H9 (cell line): ENCODE measurements around the gene KIF26B. TPM values are rescaled to one million over a fixed set of nuclear protein-coding genes. Genes with fewer than 3 reads are reported as not detected.

ENCODE experiments used
- DNase-seq: peaks from one replicate; pipeline ENCODE4 v3.0.0-alpha.2; 2017
- H2AFZ ChIP-seq: one replicate; pipeline ENCODE4 v1.6.1; 2013; ENCODE audit warnings: mild to moderate bottlenecking, low read length, control low read depth, moderate library complexity
- H2AK5ac ChIP-seq: 2 replicates; pipeline ENCODE4 v1.6.1; 2013; ENCODE audit warnings: low read length, control low read depth, mixed read lengths; ENCODE audit not compliant: insufficient read length
- H2BK120ac ChIP-seq: one replicate; pipeline ENCODE4 v1.6.1; 2013; ENCODE audit warnings: low read depth, mild to moderate bottlenecking, low read length, control low read depth, inconsistent platforms; ENCODE audit not compliant: poor library complexity, severe bottlenecking
- H2BK12ac ChIP-seq: 2 replicates; pipeline ENCODE4 v1.6.1; 2013; ENCODE audit warnings: low read length, control low read depth, mixed read lengths, low read depth; ENCODE audit not compliant: insufficient read length
- H2BK15ac ChIP-seq: 2 replicates; pipeline ENCODE4 v1.6.1; 2013; ENCODE audit warnings: low read depth, low read length, control low read depth
- H2BK20ac ChIP-seq: one replicate; pipeline ENCODE4 v1.6.1; 2013; ENCODE audit warnings: low read depth, mild to moderate bottlenecking, low read length, control low read depth, inconsistent platforms; ENCODE audit not compliant: poor library complexity, severe bottlenecking
- H2BK5ac ChIP-seq: 2 replicates; pipeline ENCODE4 v1.6.1; 2013; ENCODE audit warnings: low read length, control low read depth, mixed read lengths; ENCODE audit not compliant: insufficient read length
- H3K14ac ChIP-seq: 2 replicates; pipeline ENCODE4 v1.6.1; 2013; ENCODE audit warnings: low read length, control low read depth; ENCODE audit not compliant: insufficient read depth
- H3K18ac ChIP-seq: 2 replicates; pipeline ENCODE4 v1.6.1; 2013; ENCODE audit warnings: low read depth, mild to moderate bottlenecking, mixed read lengths, low read length, control low read depth; ENCODE audit not compliant: insufficient read length
- H3K23ac ChIP-seq: 2 replicates; pipeline ENCODE4 v1.6.1; 2013; ENCODE audit warnings: low read length, control low read depth, mixed read lengths, low read depth; ENCODE audit not compliant: insufficient read length
- H3K23me2 ChIP-seq: 2 replicates; pipeline ENCODE4 v1.6.1; 2013; ENCODE audit warnings: low read depth, mild to moderate bottlenecking, mixed read lengths, low read length, control low read depth; ENCODE audit not compliant: insufficient read length, poor library complexity, severe bottlenecking
- H3K27ac ChIP-seq: 2 replicates; pipeline ENCODE4 v1.5.1; 2013; ENCODE audit warnings: low read length, control low read depth, mixed read lengths, low read depth; ENCODE audit not compliant: insufficient read length
- H3K27me3 ChIP-seq: 2 replicates; pipeline ENCODE4 v1.6.1; 2013; ENCODE audit warnings: low read length, control low read depth, inconsistent platforms; ENCODE audit not compliant: insufficient read depth
- H3K4ac ChIP-seq: 2 replicates; pipeline ENCODE4 v1.6.1; 2013; ENCODE audit warnings: low read depth, mild to moderate bottlenecking, control low read depth, inconsistent platforms, low read length, moderate library complexity
- H3K4me1 ChIP-seq: 2 replicates; pipeline ENCODE4 v1.6.1; 2013; ENCODE audit warnings: low read length, control low read depth, inconsistent platforms; ENCODE audit not compliant: insufficient read depth
- H3K4me2 ChIP-seq: 2 replicates; pipeline ENCODE4 v1.6.1; 2013; ENCODE audit warnings: low read length, control low read depth, mixed read lengths; ENCODE audit not compliant: insufficient read length, insufficient read depth
- H3K56ac ChIP-seq: 2 replicates; pipeline ENCODE4 v1.6.1; 2013; ENCODE audit warnings: low read depth, mild to moderate bottlenecking, mixed read lengths, low read length, control low read depth; ENCODE audit not compliant: insufficient read length
- H3K79me1 ChIP-seq: 2 replicates; pipeline ENCODE4 v1.6.1; 2013; ENCODE audit warnings: low read depth, mild to moderate bottlenecking, moderate library complexity, low read length, control low read depth, inconsistent platforms; ENCODE audit not compliant: insufficient read depth, poor library complexity, severe bottlenecking
- H3K79me2 ChIP-seq: 2 replicates; pipeline ENCODE4 v1.6.1; 2013; ENCODE audit warnings: low read length, control low read depth, inconsistent platforms; ENCODE audit not compliant: insufficient read depth
- H3K9ac ChIP-seq: 2 replicates; pipeline ENCODE4 v1.6.1; 2013; ENCODE audit warnings: low read length, control low read depth, mixed read lengths; ENCODE audit not compliant: insufficient read length; ENCODE audit errors: extremely low read depth
- H3K9me3 ChIP-seq: one replicate; pipeline ENCODE4 v1.6.1; 2013; ENCODE audit warnings: low read depth, low read length, inconsistent platforms; ENCODE audit not compliant: control insufficient read depth
- H3T11ph ChIP-seq: one replicate; pipeline ENCODE4 v1.6.1; 2013; ENCODE audit warnings: mild to moderate bottlenecking, low read length, control low read depth, inconsistent platforms
- H4K20me1 ChIP-seq: one replicate; pipeline ENCODE4 v1.6.1; 2013; ENCODE audit not compliant: control insufficient read depth, insufficient read length, insufficient read depth
- H4K5ac ChIP-seq: 2 replicates; pipeline ENCODE4 v1.6.1; 2013; ENCODE audit warnings: low read depth, mild to moderate bottlenecking, mixed read lengths, low read length, control low read depth; ENCODE audit not compliant: insufficient read length
- H4K8ac ChIP-seq: replicated peaks from 2 replicates; pipeline ENCODE4 v1.6.1; 2013; ENCODE audit warnings: low read length, control low read depth, mixed read lengths, low read depth; ENCODE audit not compliant: insufficient read length
- H4K91ac ChIP-seq: 2 replicates; pipeline ENCODE4 v1.6.1; 2013; ENCODE audit warnings: low read depth, mild to moderate bottlenecking, moderate library complexity, mixed read lengths, low read length, control low read depth; ENCODE audit not compliant: insufficient read length
- H3K27ac Mint-ChIP-seq, 3 experiments: 2 replicates in 2 of 3; 3 replicates in 1 of 3; pipeline ENCODE4 v1.8.0; 2020 to 2021; ENCODE audit warnings: mixed read lengths in 3 of 3, mild to moderate bottlenecking in 1 of 3, moderate library complexity in 1 of 3
- H3K27me3 Mint-ChIP-seq: 2 replicates; pipeline ENCODE4 v1.8.0; 2021; ENCODE audit warnings: low read depth, mild to moderate bottlenecking, moderate library complexity, mixed read lengths
- H3K36me3 Mint-ChIP-seq, 3 experiments: 2 replicates in 2 of 3; 3 replicates in 1 of 3; pipeline ENCODE4 v1.8.0; 2020 to 2021; ENCODE audit warnings: low read depth in 3 of 3, mixed read lengths in 3 of 3; ENCODE audit not compliant: insufficient read depth in 1 of 3
- H3K4me1 Mint-ChIP-seq, 2 experiments: 2 replicates each; pipeline ENCODE4 v1.8.0; 2020; ENCODE audit warnings: mixed read lengths in 2 of 2
- H3K4me3 Mint-ChIP-seq, 2 experiments: 2 replicates in 1 of 2; 3 replicates in 1 of 2; pipeline ENCODE4 v1.8.0; 2020 to 2021; ENCODE audit warnings: mild to moderate bottlenecking in 2 of 2, mixed read lengths in 2 of 2, moderate library complexity in 1 of 2
- H3K9me3 Mint-ChIP-seq, 2 experiments: 2 replicates in 1 of 2; 3 replicates in 1 of 2; pipeline ENCODE4 v1.8.0; 2020; ENCODE audit warnings: mild to moderate bottlenecking in 2 of 2, mixed read lengths in 2 of 2, moderate library complexity in 1 of 2
- CTCF ChIP-seq: fragments of 200-600 bp; sonication (generic); conservative IDR thresholded peaks from 3 replicates; pipeline ENCODE4 v1.8.0; 2021; ENCODE audit warnings: antibody characterized with exemption, mild to moderate bottlenecking
- WGBS: extraction: QIAGEN DNeasy Blood & Tissue Kit; methylation state at CpG from one replicate; pipeline ENCODE4 v1.1.7; 2013; ENCODE audit warnings: missing lambda C conversion rate, low lambda C conversion rate, mixed read lengths; ENCODE audit not compliant: insufficient read length; ENCODE audit errors: extremely low coverage; 5-methylcytosine and 5-hydroxymethylcytosine counted together
- total RNA-seq: library from RNA; stranded (reverse); gene quantifications from 2 replicates; pipeline ENCODE4 v1.2.1, GENCODE V29; 2021

Gene KIF26B
- total RNA-seq, 1 experiment from 2014 or later = 0.13 TPM

- no peak overlapping the region for H3K27ac ChIP-seq
- no peaks in the 10 kb centered on the region for H3K9me3 ChIP-seq
- no peak overlapping the region for H4K8ac ChIP-seq
- no peak overlapping the region for H3K23ac ChIP-seq
- Mint-ChIP-seq H3K27me3 (peaks cover 3% of the 10 kb centered on the region; the same call in 1 of the 2 replicates), H3K4me3 (no peak overlapping the region), H3K36me3 (no peaks in the 10 kb centered on the region), H3K27ac (no peak overlapping the region), H3K4me1 (peaks cover 0 to 8% of the 10 kb centered on the region in 2 experiments; a peak in 3 of 4 replicates), H3K9me3 (no peaks in the 10 kb centered on the region)
- H3K79me1 ChIP-seq = no peaks in the 10 kb centered on the region
- no peak overlapping the region for H3K9ac ChIP-seq
- H3K4ac ChIP-seq = no peak overlapping the region
- no peak overlapping the region for H4K5ac ChIP-seq
- no peak overlapping the region for H2BK20ac ChIP-seq
- H2BK120ac ChIP-seq = no peak overlapping the region
- H3K79me2 ChIP-seq = no peaks in the 10 kb centered on the region
- H2BK15ac ChIP-seq = no peak overlapping the region
- TF ChIP-seq CTCF = no peak
- no peak overlapping the region for H2BK5ac ChIP-seq
- H2AK5ac ChIP-seq = no peak overlapping the region
- no peaks in the 10 kb centered on the region for H3K23me2 ChIP-seq
- H4K20me1 ChIP-seq = no peaks in the 10 kb centered on the region
- H3K14ac ChIP-seq = no peak overlapping the region
- H3K18ac ChIP-seq = no peak overlapping the region
- H2BK12ac ChIP-seq = no peak overlapping the region
- WGBS = no CpG with 5 or more reads among the region's 11 CpGs
- no peak overlapping the region for H3K4me2 ChIP-seq
- H2AFZ ChIP-seq = no peak overlapping the region
- no peaks in the 10 kb centered on the region for H3K4me1 ChIP-seq
- no peak overlapping the region for H4K91ac ChIP-seq
- no peak for DNase-seq
- H3K56ac ChIP-seq = no peak overlapping the region
- no peak overlapping the region for H3T11ph ChIP-seq
- no peaks in the 10 kb centered on the region for H3K27me3 ChIP-seq
Measured at GRCh38 chr1:245585252-245585959, 430.6 kb downstream of the KIF26B start.
